ENCODE results near the gene TMEM181. TPM values are rescaled to one million over a fixed set of nuclear protein-coding genes. Genes with fewer than 3 reads are reported as not detected.

TMEM181 gene
- total RNA-seq, 1 donor from 2014 or later, result 28.4 TPM

GRCh38 chr6:158557927-158558326 lies 2.0 kb upstream of the TMEM181 start:
- no peaks in the 10 kb centered on the region for H3K36me3 ChIP-seq
- intact Hi-C loops (cut with DNase I), result no loop called here
- H3K4me1 ChIP-seq, result peaks cover 29% of the 10 kb centered on the region
- no peaks in the 10 kb centered on the region for H3K9me3 ChIP-seq
- H3K4me3 ChIP-seq, result no peak overlapping the region
- no peak for DNase-seq
- no peak overlapping the region for H3K27ac ChIP-seq
- H3K27me3 ChIP-seq (ENCODE audit: low read depth), result no peaks in the 10 kb centered on the region
- TF ChIP-seq CTCF (IDR thresholded peaks at IDR 0.05), result no peak
- no peak for ATAC-seq

- DNase-seq, result no peak
- ATAC-seq, result no peak
- H3K27me3 ChIP-seq (ENCODE audit: low read depth), result no peaks in the 10 kb centered on the region
- TF ChIP-seq CTCF (IDR thresholded peaks at IDR 0.05), result no peak
- intact Hi-C loops (cut with DNase I), result no loop called here
- H3K36me3 ChIP-seq, result no peaks in the 10 kb centered on the region
- H3K4me3 ChIP-seq, result peak overlapping the region; percentile 90
- H3K9me3 ChIP-seq, result no peaks in the 10 kb centered on the region
- H3K27ac ChIP-seq, result no peak overlapping the region
- peaks cover 36% of the 10 kb centered on the region for H3K4me1 ChIP-seq
These were observed 1.2 kb upstream of the TMEM181 start for GRCh38 chr6:158558415-158559306.

GRCh38 chr6:158559338-158559894 lies 475 bp upstream of the TMEM181 start:
- Histone ChIP-seq H3K27me3 (ENCODE audit: low read depth) (no peaks in the 10 kb centered on the region), H3K9me3 (no peaks in the 10 kb centered on the region), H3K4me3 (peak overlapping the region; percentile 90), H3K36me3 (no peaks in the 10 kb centered on the region), H3K27ac (peak overlapping the region; percentile 96), H3K4me1 (peaks cover 40% of the 10 kb centered on the region)
- no peak for TF ChIP-seq CTCF (IDR thresholded peaks at IDR 0.05)
- ATAC-seq, result no peak
- DNase-seq, result no peak
- intact Hi-C loops (cut with DNase I), result no loop called here

- ATAC-seq (peak; percentile 36 to 52), DNase-seq (peak; percentile 58)
- Histone ChIP-seq H3K4me3 (peak overlapping the region; percentile 90), H3K9me3 (no peaks in the 10 kb centered on the region), H3K4me1 (peaks cover 40% of the 10 kb centered on the region), H3K27me3 (ENCODE audit: low read depth) (no peaks in the 10 kb centered on the region), H3K27ac (peak overlapping the region; percentile 96), H3K36me3 (no peaks in the 10 kb centered on the region)
- intact Hi-C loops (cut with DNase I), result no loop called here
- TF ChIP-seq CTCF (IDR thresholded peaks at IDR 0.05), result no peak
These were observed 987 bp downstream of the TMEM181 start for GRCh38 chr6:158560836-158561320.

GRCh38 chr6:158561321-158561884 lies 1.5 kb downstream of the TMEM181 start:
- H3K27ac ChIP-seq, result peak overlapping the region; percentile 96
- no peaks in the 10 kb centered on the region for H3K27me3 ChIP-seq (ENCODE audit: low read depth)
- no peak for TF ChIP-seq CTCF (IDR thresholded peaks at IDR 0.05)
- H3K4me3 ChIP-seq, result peak overlapping the region; percentile 90
- no peaks in the 10 kb centered on the region for H3K36me3 ChIP-seq
- H3K9me3 ChIP-seq, result no peaks in the 10 kb centered on the region
- peaks cover 40% of the 10 kb centered on the region for H3K4me1 ChIP-seq
- DNase-seq (no peak), ATAC-seq (no peak)
- intact Hi-C loops (cut with DNase I), result no loop called here

Measured in lower lobe of right lung (tissue), 2 donors.